GM12878 (cell line): Measurements from ENCODE around the gene GMPR2. TPM values are rescaled to one million over a fixed set of nuclear protein-coding genes. Genes with fewer than 3 reads are reported as not detected.

ENCODE experiments used
- ATAC-seq: fragments of 200-7000 bp; cut with Tn5 transposase; 3 replicates; pipeline ENCODE4 v1.9.1; 2020; ENCODE audit warnings: mild to moderate bottlenecking, moderate library complexity
- BruUV-seq: library from RNA; stranded (reverse); fragments of 400-500 nt; replicated peaks from 2 replicates; lab custom pipeline; 2021; lab: Mats Ljungman, UMichigan
- CTCF ChIA-PET: fragments of 300-600 bp; sonication (Branson Sonifier 250); formaldehyde crosslinking; extraction: SDS; loops from one replicate; lab custom pipeline; 2021; ENCODE audit warnings: inconsistent platforms; lab: Yijun Ruan, JAX
- POLR2A ChIA-PET: fragments of 350-600 bp; formaldehyde crosslinking; extraction: SDS; loops from one replicate; lab custom pipeline; 2021; ENCODE audit warnings: inconsistent platforms; lab: Charles Lee
- RAD21 ChIA-PET: fragments of 300-600 bp; sonication (Branson Sonifier 250); formaldehyde crosslinking; loops from one replicate; lab custom pipeline; 2023; ENCODE audit warnings: antibody characterized with exemption; ENCODE audit not compliant: unreplicated experiment; lab: Charles Lee
- SMC1A ChIA-PET: fragments of 300-600 bp; sonication (Branson Sonifier 250); formaldehyde crosslinking; loops from one replicate; lab custom pipeline; 2023; ENCODE audit not compliant: unreplicated experiment, uncharacterized antibody; lab: Charles Lee
- DNase-seq: peaks from one replicate; pipeline ENCODE4 v3.0.0-alpha.2; 2011; ENCODE audit warnings: low read depth, low spot score
- FAIRE-seq: peaks from 3 replicates; lab custom pipeline; 2011; peaks lifted over from hg19 to GRCh38; lab: Jason Lieb, UNC
- H2AFZ ChIP-seq: 2 replicates; pipeline ENCODE4 v1.6.0; 2011; ENCODE audit warnings: low read depth, low read length, control low read depth; ENCODE audit not compliant: control insufficient read depth
- H3K27ac ChIP-seq: 2 replicates; pipeline ENCODE4 v1.5.1; 2011; ENCODE audit warnings: control low read depth; ENCODE audit not compliant: control insufficient read depth, insufficient read depth
- H3K27me3 ChIP-seq, 2 experiments: replicated peaks in 1 of 2; 2 replicates each; pipeline versions ENCODE4 v1.6.0 to v1.6.1; 2011; ENCODE audit warnings: low read length in 1 of 2; ENCODE audit not compliant: control insufficient read depth in 2 of 2, insufficient read depth in 2 of 2
- H3K36me3 ChIP-seq, 2 experiments: 2 replicates each; pipeline ENCODE4 v1.5.1; 2011; ENCODE audit warnings: low read length in 1 of 2; ENCODE audit not compliant: control insufficient read depth in 2 of 2, insufficient read depth in 2 of 2
- H3K4me1 ChIP-seq: 2 replicates; pipeline ENCODE4 v1.6.1; 2011; ENCODE audit warnings: mild to moderate bottlenecking, low read length, moderate library complexity, mixed read lengths; ENCODE audit not compliant: control insufficient read depth, insufficient read depth
- H3K4me2 ChIP-seq: 2 replicates; pipeline ENCODE4 v1.6.0; 2011; ENCODE audit warnings: control low read depth; ENCODE audit not compliant: control insufficient read depth, insufficient read depth
- H3K4me3 ChIP-seq: fragments of 200-600 bp; sonication (generic); 2 replicates; pipeline ENCODE4 v1.5.1; 2016
- H3K79me2 ChIP-seq: 2 replicates; pipeline ENCODE4 v1.6.0; 2011; ENCODE audit warnings: low read length; ENCODE audit not compliant: control insufficient read depth, insufficient read depth
- H3K9ac ChIP-seq: 2 replicates; pipeline ENCODE4 v1.8.0; 2011; ENCODE audit warnings: low read length, control low read depth, mixed read lengths; ENCODE audit not compliant: control insufficient read depth, insufficient read depth
- H3K9me3 ChIP-seq: replicated peaks from 3 replicates; pipeline ENCODE4 v1.5.1; 2011; ENCODE audit warnings: mild to moderate bottlenecking, low read length; ENCODE audit not compliant: control insufficient read depth, insufficient read depth
- H4K20me1 ChIP-seq: 2 replicates; pipeline ENCODE4 v1.6.0; 2011; ENCODE audit not compliant: control insufficient read depth, insufficient read depth
- CHD2 ChIP-seq: IDR thresholded peaks from 2 replicates; pipeline ENCODE4 v1.6.1; 2011; ENCODE audit warnings: low read depth, low read length, improper control_type of control experiment, borderline replicate concordance
- EP300 ChIP-seq, 2 experiments: fragments of 150-350 bp in 1 of 2; IDR thresholded peaks; 2 replicates each; pipeline ENCODE4 v1.6.1; 2011 to 2012; ENCODE audit warnings: low read depth in 2 of 2, low read length in 2 of 2, borderline replicate concordance in 1 of 2, improper control_type of control experiment in 1 of 2, inconsistent platforms in 1 of 2; ENCODE audit not compliant: control insufficient read depth in 1 of 2
- NRF1 ChIP-seq: conservative IDR thresholded peaks from 2 replicates; pipeline ENCODE4 v1.6.1; 2011; ENCODE audit warnings: mild to moderate bottlenecking, low read depth, low read length, improper control_type of control experiment
- ZNF207 ChIP-seq: fragments of 450-650 bp; IDR thresholded peaks from 2 replicates; pipeline ENCODE4 v1.6.1; 2014; ENCODE audit warnings: antibody characterized with exemption, mild to moderate bottlenecking, borderline replicate concordance
- WGBS: methylation state at CpG from one replicate; pipeline ENCODE4 v1.1.6; 2016; ENCODE audit warnings: low lambda C conversion rate; ENCODE audit not compliant: insufficient replicate concordance, insufficient coverage; ENCODE audit errors: missing lambda C conversion rate; 5-methylcytosine and 5-hydroxymethylcytosine counted together
- in situ Hi-C: fragments of 300-500 bp; cut with MboI; formaldehyde crosslinking; loops from 9 replicates; pipeline ENCODE4 v1.14.3; 2018; ENCODE audit warnings: mixed read lengths
- intact Hi-C: fragments of 100-400 bp; cut with micrococcal nuclease; formaldehyde crosslinking; loops from one replicate; pipeline ENCODE4 v1.14.2; 2022; ENCODE audit not compliant: unreplicated experiment
- polyA plus RNA-seq, 11 experiments: library from polyadenylated mRNA; depleted of rRNA in 4 of 11; unstranded in 6 of 11; stranded (reverse) in 5 of 11; fragments of >200 nt; fragmentation: Nextera tagmentation in 4 of 11; fragmentation: Illumina TruSeq in 1 of 11; extraction: Ambion mirVana in 4 of 11; extraction: Trizol in 1 of 11; gene quantifications; 1 replicate in 1 of 11; 2 replicates in 10 of 11; pipeline versions ENCODE4 v1.2.1 to v1.2.3, GENCODE V29; 2011 to 2016; ENCODE audit warnings: inconsistent platforms in 2 of 11, missing spikeins in 2 of 11, low read depth in 1 of 11
- total RNA-seq, 4 experiments: library from RNA; depleted of rRNA in 3 of 4; stranded (reverse); fragments of >200 nt in 3 of 4; fragmentation: Illumina TruSeq in 1 of 4; extraction: Trizol in 1 of 4; gene quantifications; 2 replicates each; pipeline versions ENCODE4 v1.2.1 to v1.2.3, GENCODE V29; 2013 to 2021
- TF ChIP-seq, protein P1 (sequence below): fragments of 450-650 bp; IDR thresholded peaks from 2 replicates; pipeline ENCODE4 v1.6.1; 2016; ENCODE audit warnings: mild to moderate bottlenecking
- TF ChIP-seq, protein P2 (sequence below): fragments of 450-650 bp; IDR thresholded peaks from 2 replicates; pipeline ENCODE4 v1.6.1; 2016; ENCODE audit warnings: mild to moderate bottlenecking, moderate library complexity, borderline replicate concordance

Gene GMPR2
- total and polyA plus RNA-seq, 10 of the 15 experiments (the other 5 are each of a cell fraction or from before 2014, with no cell fraction given) = 55.1 to 80.3 (median 61.5) TPM

- ChIA-PET SMC1A (no interaction called here), POLR2A (no interaction called here)
- BruUV-seq = no TSS peak
Measured at GRCh38 chr14:24255438-24255837, 22.7 kb downstream of the GMPR2 start.

More at GRCh38 chr14:24255438-24255837, 22.7 kb downstream of the GMPR2 start:
- Histone ChIP-seq H3K27me3 (no peaks in the 10 kb centered on the region), H3K79me2 (no peaks in the 10 kb centered on the region), H3K36me3 (peaks cover 0 to 3% of the 10 kb centered on the region in 2 experiments; a peak in 2 of 4 replicates), H2AFZ (no peak overlapping the region), H3K4me3 (no peak overlapping the region), H3K4me1 (peaks cover 7% of the 10 kb centered on the region), H4K20me1 (no peaks in the 10 kb centered on the region), H3K9me3 (no peaks in the 10 kb centered on the region), H3K27ac (no peak overlapping the region), H3K9ac (no peak overlapping the region), H3K4me2 (no peak overlapping the region)
- ATAC-seq (no peak), FAIRE-seq (no peak), DNase-seq (no peak)
- no peak for TF ChIP-seq EP300 (IDR thresholded peaks at IDR 0.05; ENCODE audit: borderline replicate concordance in 1 of 2, control insufficient read depth in 1 of 2, low read depth in 2 of 2, low read length in 2 of 2)
- TF ChIP-seq CHD2 = no peak
- TF ChIP-seq ZNF207 = no peak
- TF ChIP-seq, protein P1, sequence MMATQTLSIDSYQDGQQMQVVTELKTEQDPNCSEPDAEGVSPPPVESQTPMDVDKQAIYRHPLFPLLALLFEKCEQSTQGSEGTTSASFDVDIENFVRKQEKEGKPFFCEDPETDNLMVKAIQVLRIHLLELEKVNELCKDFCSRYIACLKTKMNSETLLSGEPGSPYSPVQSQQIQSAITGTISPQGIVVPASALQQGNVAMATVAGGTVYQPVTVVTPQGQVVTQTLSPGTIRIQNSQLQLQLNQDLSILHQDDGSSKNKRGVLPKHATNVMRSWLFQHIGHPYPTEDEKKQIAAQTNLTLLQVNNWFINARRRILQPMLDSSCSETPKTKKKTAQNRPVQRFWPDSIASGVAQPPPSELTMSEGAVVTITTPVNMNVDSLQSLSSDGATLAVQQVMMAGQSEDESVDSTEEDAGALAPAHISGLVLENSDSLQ = no peak
- no peak for TF ChIP-seq NRF1
- TF ChIP-seq, protein P2, sequence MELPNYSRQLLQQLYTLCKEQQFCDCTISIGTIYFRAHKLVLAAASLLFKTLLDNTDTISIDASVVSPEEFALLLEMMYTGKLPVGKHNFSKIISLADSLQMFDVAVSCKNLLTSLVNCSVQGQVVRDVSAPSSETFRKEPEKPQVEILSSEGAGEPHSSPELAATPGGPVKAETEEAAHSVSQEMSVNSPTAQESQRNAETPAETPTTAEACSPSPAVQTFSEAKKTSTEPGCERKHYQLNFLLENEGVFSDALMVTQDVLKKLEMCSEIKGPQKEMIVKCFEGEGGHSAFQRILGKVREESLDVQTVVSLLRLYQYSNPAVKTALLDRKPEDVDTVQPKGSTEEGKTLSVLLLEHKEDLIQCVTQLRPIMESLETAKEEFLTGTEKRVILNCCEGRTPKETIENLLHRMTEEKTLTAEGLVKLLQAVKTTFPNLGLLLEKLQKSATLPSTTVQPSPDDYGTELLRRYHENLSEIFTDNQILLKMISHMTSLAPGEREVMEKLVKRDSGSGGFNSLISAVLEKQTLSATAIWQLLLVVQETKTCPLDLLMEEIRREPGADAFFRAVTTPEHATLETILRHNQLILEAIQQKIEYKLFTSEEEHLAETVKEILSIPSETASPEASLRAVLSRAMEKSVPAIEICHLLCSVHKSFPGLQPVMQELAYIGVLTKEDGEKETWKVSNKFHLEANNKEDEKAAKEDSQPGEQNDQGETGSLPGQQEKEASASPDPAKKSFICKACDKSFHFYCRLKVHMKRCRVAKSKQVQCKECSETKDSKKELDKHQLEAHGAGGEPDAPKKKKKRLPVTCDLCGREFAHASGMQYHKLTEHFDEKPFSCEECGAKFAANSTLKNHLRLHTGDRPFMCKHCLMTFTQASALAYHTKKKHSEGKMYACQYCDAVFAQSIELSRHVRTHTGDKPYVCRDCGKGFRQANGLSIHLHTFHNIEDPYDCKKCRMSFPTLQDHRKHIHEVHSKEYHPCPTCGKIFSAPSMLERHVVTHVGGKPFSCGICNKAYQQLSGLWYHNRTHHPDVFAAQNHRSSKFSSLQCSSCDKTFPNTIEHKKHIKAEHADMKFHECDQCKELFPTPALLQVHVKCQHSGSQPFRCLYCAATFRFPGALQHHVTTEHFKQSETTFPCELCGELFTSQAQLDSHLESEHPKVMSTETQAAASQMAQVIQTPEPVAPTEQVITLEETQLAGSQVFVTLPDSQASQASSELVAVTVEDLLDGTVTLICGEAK = no peak
- intact Hi-C loops = no loop called here
- WGBS = 85% methylated on average over 8 of the region's 8 CpGs
- ChIA-PET CTCF (interaction anchor here (1.8 kb wide), 1 partner anchor 15 kb away, joined by 8 read pairs; no protein-coding TSS in a partner anchor), RAD21 (no interaction called here)
- in situ Hi-C loops = no loop called here
